ENCODE data around the gene DENND1A. TPM values are rescaled to one million over a fixed set of nuclear protein-coding genes. Genes with fewer than 3 reads are reported as not detected.

Gene DENND1A
- total and polyA plus RNA-seq, 8 donors: 4.4 to 109 (median 21.4) TPM

GRCh38 chr9:123925819-123926218 lies 4.1 kb downstream of the DENND1A start:
- WGBS, 5 donors: 70 to 79% (median 74%) methylated on average over 2 of the region's 2 CpGs
- intact Hi-C loops (cut with DNase I; ENCODE audit: low total_unique reads): no loop called here
- no peak overlapping the region for H3K27ac ChIP-seq

DNA sequence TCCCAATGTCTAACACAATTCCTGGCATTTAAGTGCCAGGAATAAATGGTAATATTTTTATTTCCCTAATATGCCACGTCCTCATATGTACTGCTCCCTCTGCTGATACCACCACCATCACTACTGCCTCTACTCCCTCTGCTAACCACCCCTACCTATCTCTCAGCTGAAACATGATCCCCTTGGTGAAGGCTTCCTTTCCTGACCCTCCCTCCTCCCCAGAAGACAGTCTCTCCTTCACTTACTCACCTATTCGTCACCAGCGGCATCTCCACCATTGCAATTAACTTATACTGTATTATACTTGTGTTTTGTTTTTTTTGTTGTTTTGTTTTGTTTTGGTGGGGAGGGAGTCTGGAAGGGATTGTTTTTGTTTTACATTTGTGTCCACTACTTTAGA lies 4.8 kb downstream of the DENND1A start:
- no peak for TF ChIP-seq POLR2AphosphoS5 (IDR thresholded peaks at IDR 0.05)
- TF ChIP-seq EP300 (IDR thresholded peaks at IDR 0.05): no peak
- TF ChIP-seq POLR2A (IDR thresholded peaks at IDR 0.05): no peak
- TF ChIP-seq CTCF (IDR thresholded peaks at IDR 0.05): no peak
- H3K4me1 ChIP-seq: peaks cover 28 to 61% (median 40%) of the 10 kb centered on the region in 4 donors
- 91 to 99% (median 98%) methylated on average over 3 of the region's 3 CpGs for WGBS, 5 donors
- H3K27me3 ChIP-seq: no peaks in the 10 kb centered on the region
- H3K36me3 ChIP-seq: no peaks in the 10 kb centered on the region
- H3K9me3 ChIP-seq: no peaks in the 10 kb centered on the region
- no peak for DNase-seq
- no peak overlapping the region for H3K27ac ChIP-seq
- no peak overlapping the region for H3K4me3 ChIP-seq
- intact Hi-C loops (cut with DNase I; ENCODE audit: low total_unique reads): no loop called here

More at GRCh38 chr9:123925819-123926218, 4.1 kb downstream of the DENND1A start:
- H3K27me3 ChIP-seq: no peaks in the 10 kb centered on the region
- peaks cover 28 to 68% (median 46%) of the 10 kb centered on the region in 4 donors for H3K4me1 ChIP-seq
- H3K36me3 ChIP-seq: no peaks in the 10 kb centered on the region
- no peak for DNase-seq
- H3K4me3 ChIP-seq: no peak overlapping the region
- H3K9me3 ChIP-seq: no peaks in the 10 kb centered on the region
- no peak for TF ChIP-seq EP300 (IDR thresholded peaks at IDR 0.05)
- TF ChIP-seq CTCF (IDR thresholded peaks at IDR 0.05): no peak
- TF ChIP-seq POLR2AphosphoS5 (IDR thresholded peaks at IDR 0.05): no peak
- TF ChIP-seq POLR2A (IDR thresholded peaks at IDR 0.05): no peak

GRCh38 chr9:123924727-123925126 lies 5.2 kb downstream of the DENND1A start:
- Histone ChIP-seq H3K9me3 (no peaks in the 10 kb centered on the region), H3K36me3 (no peaks in the 10 kb centered on the region), H3K27ac (no peak overlapping the region), H3K27me3 (no peaks in the 10 kb centered on the region), H3K4me3 (no peak overlapping the region), H3K4me1 (peaks cover 28 to 60% (median 39%) of the 10 kb centered on the region in 4 donors)
- TF ChIP-seq CTCF (IDR thresholded peaks at IDR 0.05) (no peak), POLR2A (IDR thresholded peaks at IDR 0.05) (no peak), POLR2AphosphoS5 (IDR thresholded peaks at IDR 0.05) (no peak)
- WGBS, 5 donors: 94 to 99% (median 96%) methylated on average over 5 of the region's 5 CpGs
- no peak for DNase-seq
- intact Hi-C loops (cut with DNase I; ENCODE audit: low total_unique reads): no loop called here

DNA sequence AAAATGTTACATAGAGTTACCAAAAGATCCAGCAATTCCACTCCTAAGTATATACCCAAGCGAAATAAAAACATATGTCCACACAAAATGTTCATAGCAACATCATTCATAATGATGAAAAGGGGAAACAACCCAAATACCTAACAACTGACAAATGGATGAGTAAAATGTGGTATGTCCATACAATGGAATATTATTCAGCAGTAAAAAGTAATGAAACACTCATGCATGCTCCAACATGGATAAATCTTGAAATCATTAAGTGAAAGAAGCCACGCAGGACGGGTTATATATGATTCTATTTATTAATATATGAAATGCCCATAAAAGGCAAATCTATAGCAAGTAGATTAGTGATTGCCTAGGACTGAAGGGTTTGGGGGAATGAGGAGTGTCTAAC lies 6.0 kb downstream of the DENND1A start:
- Histone ChIP-seq H3K27me3 (no peaks in the 10 kb centered on the region), H3K27ac (no peak overlapping the region), H3K36me3 (no peaks in the 10 kb centered on the region), H3K4me1 (peaks cover 24 to 55% (median 35%) of the 10 kb centered on the region in 4 donors), H3K9me3 (no peaks in the 10 kb centered on the region), H3K4me3 (no peak overlapping the region)
- no peak for DNase-seq
- intact Hi-C loops (cut with DNase I; ENCODE audit: low total_unique reads): no loop called here
- WGBS, 5 donors: 89 to 98% (median 98%) methylated on average over 3 of the region's 3 CpGs
- TF ChIP-seq POLR2AphosphoS5 (IDR thresholded peaks at IDR 0.05): no peak
- TF ChIP-seq POLR2A (IDR thresholded peaks at IDR 0.05): no peak
- TF ChIP-seq EP300 (IDR thresholded peaks at IDR 0.05): no peak
- TF ChIP-seq CTCF (IDR thresholded peaks at IDR 0.05): no peak
